Natural killer cell treated with Interleukin-12 subunit alpha and Interleukin-12 subunit beta and Interleukin-15 and Interleukin-18, amount 100 ng/mL, for 72 hours (primary cell): Measurements from ENCODE around the gene ADAM15. TPM values are rescaled to one million over a fixed set of nuclear protein-coding genes. Genes with fewer than 3 reads are reported as not detected.
A peak's percentile ranks its signal among the peaks of the same experiment; 100 is the strongest.

Experiments used
- ATAC-seq, 2 donors: fragments of 150-1000 bp; cut with Tn5 transposase in 1 of 2; sonication (Bioruptor Pico), chemical (Tn5 transposase) in 1 of 2; 2 replicates each; pipeline ENCODE4 v1.10.0; 2021
- DNase-seq: peaks from one replicate; pipeline ENCODE4 v3.0.0; 2022; ENCODE audit warnings: low spot score
- H3K27ac Mint-ChIP-seq, 2 donors: 1 replicate in 1 of 2; 2 replicates in 1 of 2; pipeline ENCODE4 v1.8.0; 2022; ENCODE audit warnings: mixed read lengths in 2 of 2, mild to moderate bottlenecking in 1 of 2, moderate library complexity in 1 of 2
- H3K27me3 Mint-ChIP-seq, 2 donors: 1 replicate in 1 of 2; 2 replicates in 1 of 2; pipeline ENCODE4 v1.8.0; 2022; ENCODE audit warnings: mixed read lengths in 2 of 2
- H3K36me3 Mint-ChIP-seq: one replicate; pipeline ENCODE4 v1.8.0; 2022; ENCODE audit warnings: mixed read lengths
- H3K4me1 Mint-ChIP-seq, 2 donors: 1 replicate in 1 of 2; 2 replicates in 1 of 2; pipeline ENCODE4 v1.8.0; 2022; ENCODE audit warnings: low read depth in 2 of 2, mixed read lengths in 2 of 2, mild to moderate bottlenecking in 1 of 2
- H3K4me3 Mint-ChIP-seq: one replicate; pipeline ENCODE4 v1.8.0; 2022; ENCODE audit warnings: mixed read lengths
- H3K9me3 Mint-ChIP-seq: 2 replicates; pipeline ENCODE4 v1.8.0; 2022; ENCODE audit warnings: mixed read lengths
- total RNA-seq, 2 donors: library from RNA; stranded (reverse); gene quantifications; one replicate each; pipeline ENCODE4 v1.2.3, GENCODE V29; 2022

Gene ADAM15
- total RNA-seq, 2 donors from 2014 or later, result 42.1 to 107 TPM

DNA sequence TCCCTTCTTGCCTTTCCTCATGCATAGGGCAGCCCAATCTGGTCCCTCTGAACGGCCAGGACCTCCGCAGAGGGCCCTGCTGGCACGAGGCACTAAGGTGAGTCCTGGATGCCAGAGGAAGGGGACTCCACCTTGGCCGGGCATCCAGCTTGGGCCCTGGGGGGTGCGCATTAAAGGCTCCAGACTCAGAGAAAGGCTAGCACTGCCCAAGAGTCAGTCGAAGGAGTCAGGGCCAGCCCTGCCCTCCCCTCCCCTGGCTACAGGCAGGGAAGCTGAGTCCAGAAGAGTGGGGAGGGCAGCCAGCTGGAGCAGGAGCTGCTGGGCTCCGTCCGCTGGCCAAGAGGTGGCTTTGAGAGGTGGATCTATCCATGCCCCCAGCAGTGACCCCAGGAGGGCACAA is 9.6 kb downstream of the ADAM15 start:
- Mint-ChIP-seq H3K27ac (no peak overlapping the region), H3K9me3 (no peaks in the 10 kb centered on the region), H3K4me1 (peaks cover 21 to 25% of the 10 kb centered on the region in 2 donors), H3K36me3 (no peaks in the 10 kb centered on the region), H3K27me3 (no peaks in the 10 kb centered on the region), H3K4me3 (no peak overlapping the region)
- DNase-seq, result no peak
- no peak for ATAC-seq

DNA sequence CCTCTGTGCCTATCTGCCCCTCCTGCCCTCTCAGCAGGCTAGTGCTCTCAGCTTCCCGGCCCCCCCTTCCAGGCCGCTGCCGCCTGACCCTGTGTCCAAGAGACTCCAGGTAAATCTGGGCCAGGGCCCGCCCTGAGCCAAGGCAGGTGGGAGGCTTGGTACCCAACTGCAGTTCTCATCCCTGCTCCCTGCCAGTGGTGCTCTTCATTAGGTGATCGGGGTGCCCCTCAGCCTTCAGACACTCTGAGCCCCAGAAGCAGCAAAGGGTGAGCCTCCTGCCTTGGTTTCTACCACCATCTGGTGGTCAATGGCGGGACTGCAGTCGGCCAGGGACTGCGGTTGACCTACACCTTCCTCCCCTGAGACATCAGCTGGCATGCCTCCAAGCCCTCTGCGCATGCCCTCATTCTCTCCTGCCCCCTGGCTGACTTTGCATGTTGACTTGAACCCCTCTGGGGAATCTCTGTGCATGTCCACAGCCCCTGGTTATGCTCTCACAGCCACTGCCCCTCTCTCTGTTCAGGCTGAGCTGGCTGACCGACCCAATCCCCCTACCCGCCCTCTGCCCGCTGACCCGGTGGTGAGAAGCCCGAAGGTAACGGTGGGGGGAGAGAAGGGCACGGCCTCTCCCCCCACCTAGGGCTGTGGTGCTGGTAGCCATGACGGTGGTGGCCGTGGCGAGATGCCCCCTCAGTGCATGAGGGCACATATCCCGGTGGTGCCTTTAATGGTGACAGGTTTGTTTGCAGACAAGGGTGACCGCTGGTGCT is 10.4 kb downstream of the ADAM15 start:
- ATAC-seq (peak; percentile 69 to 71), DNase-seq (peak; percentile 88)
- H3K9me3 Mint-ChIP-seq, result no peaks in the 10 kb centered on the region
- no peak overlapping the region for H3K4me3 Mint-ChIP-seq
- peaks cover 24 to 25% of the 10 kb centered on the region in 2 donors for H3K4me1 Mint-ChIP-seq
- no peaks in the 10 kb centered on the region for H3K27me3 Mint-ChIP-seq
- H3K27ac Mint-ChIP-seq, result no peak overlapping the region
- H3K36me3 Mint-ChIP-seq, result no peaks in the 10 kb centered on the region

DNA sequence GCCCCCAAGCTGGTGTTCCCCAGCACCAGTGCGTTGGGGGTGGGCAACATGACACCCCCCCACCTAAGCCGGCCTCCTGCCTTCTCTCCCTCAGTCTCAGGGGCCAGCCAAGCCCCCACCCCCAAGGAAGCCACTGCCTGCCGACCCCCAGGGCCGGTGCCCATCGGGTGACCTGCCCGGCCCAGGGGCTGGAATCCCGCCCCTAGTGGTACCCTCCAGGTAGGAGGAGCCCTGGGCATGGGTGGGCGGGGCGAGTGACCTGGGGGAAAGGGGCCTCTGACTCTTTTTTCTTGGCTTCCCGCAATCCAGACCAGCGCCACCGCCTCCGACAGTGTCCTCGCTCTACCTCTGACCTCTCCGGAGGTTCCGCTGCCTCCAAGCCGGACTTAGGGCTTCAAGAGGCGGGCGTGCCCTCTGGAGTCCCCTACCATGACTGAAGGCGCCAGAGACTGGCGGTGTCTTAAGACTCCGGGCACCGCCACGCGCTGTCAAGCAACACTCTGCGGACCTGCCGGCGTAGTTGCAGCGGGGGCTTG is 11.1 kb downstream of the ADAM15 start:
- Mint-ChIP-seq H3K4me1 (peaks cover 24 to 25% of the 10 kb centered on the region in 2 donors), H3K9me3 (no peaks in the 10 kb centered on the region), H3K36me3 (no peaks in the 10 kb centered on the region), H3K27ac (no peak overlapping the region), H3K27me3 (no peaks in the 10 kb centered on the region), H3K4me3 (no peak overlapping the region)
- ATAC-seq (no peak), DNase-seq (no peak)

DNA sequence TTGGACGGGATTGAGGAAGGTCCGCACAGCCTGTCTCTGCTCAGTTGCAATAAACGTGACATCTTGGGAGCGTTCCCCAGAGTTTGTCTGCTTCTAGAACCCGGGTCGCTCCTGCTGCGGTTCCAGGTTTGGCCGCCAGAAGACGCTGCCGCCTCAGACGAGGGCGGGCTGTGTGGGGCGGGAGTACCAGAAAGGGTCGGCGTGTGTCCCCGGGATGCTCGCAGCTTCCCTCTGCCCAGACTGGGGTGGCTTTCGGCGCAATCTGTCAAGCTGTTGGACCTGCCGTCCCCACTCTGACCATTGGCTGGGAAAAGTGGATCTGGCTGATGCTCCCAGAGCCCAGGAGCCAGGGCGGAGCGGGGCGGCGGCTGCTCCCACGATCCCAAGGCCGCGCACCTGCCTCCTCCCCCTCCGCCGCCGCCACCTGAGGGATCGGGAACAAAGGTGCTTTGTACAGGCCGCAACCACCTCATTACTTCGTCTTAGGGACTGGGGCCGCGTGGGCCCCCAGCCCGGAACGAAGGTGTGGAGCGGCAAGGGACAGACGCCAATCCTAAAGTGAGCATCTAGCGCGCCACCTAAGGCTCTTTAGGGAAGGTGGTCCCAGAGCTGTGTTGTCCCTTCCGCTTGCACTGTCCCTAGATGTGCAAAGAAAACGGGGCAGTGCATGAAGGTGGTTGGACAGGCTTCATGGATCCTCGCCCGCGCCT is 11.7 kb downstream of the ADAM15 start:
- DNase-seq, result no peak
- H3K36me3 Mint-ChIP-seq, result no peaks in the 10 kb centered on the region
- no peak overlapping the region for H3K27ac Mint-ChIP-seq
- H3K27me3 Mint-ChIP-seq, result no peaks in the 10 kb centered on the region
- peak overlapping the region; percentile 95 for H3K4me3 Mint-ChIP-seq
- peaks cover 24 to 25% of the 10 kb centered on the region in 2 donors for H3K4me1 Mint-ChIP-seq
- peak; percentile 43 to 62 for ATAC-seq
- H3K9me3 Mint-ChIP-seq, result no peaks in the 10 kb centered on the region

DNA sequence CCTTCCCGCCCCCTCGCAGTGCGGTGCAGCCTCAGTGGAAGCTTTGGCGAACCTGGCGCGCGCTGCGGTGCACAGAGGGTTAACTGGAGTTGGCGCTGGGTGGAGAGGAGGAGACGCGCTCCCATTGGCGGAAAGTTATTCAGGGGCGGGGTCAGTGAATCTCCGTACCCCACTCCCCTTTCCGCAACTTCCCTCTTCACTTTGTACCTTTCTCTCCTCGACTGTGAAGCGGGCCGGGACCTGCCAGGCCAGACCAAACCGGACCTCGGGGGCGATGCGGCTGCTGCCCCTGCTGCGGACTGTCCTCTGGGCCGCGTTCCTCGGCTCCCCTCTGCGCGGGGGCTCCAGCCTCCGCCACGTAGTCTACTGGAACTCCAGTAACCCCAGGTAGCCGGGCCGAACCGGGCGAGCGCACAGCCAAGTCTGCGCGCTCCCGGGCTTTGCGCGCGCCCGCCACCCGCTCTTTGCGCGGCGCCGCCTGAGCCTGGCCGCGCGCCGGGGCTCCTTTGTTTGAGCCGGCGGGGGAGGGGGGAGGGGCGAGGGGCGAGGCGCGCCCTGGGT is 12.5 kb downstream of the ADAM15 start, which contains the start of gene EFNA4:
TSS of gene EFNA4 (plus strand) at position 191 of the 561 bp plus-strand sequence. CDS start at position 275, 84 bp downstream.
- Mint-ChIP-seq H3K36me3 (no peaks in the 10 kb centered on the region), H3K27me3 (no peaks in the 10 kb centered on the region), H3K4me3 (peak within 1 kb of the TSS; percentile 95), H3K9me3 (no peaks in the 10 kb centered on the region), H3K27ac (peak within 1 kb of the TSS in 1 of 2 donors; percentile 49), H3K4me1 (peaks cover 25 to 26% of the 10 kb centered on the region in 2 donors)
- DNase-seq, result peak; percentile 85
- ATAC-seq, result peak; percentile 91 to 93

DNA sequence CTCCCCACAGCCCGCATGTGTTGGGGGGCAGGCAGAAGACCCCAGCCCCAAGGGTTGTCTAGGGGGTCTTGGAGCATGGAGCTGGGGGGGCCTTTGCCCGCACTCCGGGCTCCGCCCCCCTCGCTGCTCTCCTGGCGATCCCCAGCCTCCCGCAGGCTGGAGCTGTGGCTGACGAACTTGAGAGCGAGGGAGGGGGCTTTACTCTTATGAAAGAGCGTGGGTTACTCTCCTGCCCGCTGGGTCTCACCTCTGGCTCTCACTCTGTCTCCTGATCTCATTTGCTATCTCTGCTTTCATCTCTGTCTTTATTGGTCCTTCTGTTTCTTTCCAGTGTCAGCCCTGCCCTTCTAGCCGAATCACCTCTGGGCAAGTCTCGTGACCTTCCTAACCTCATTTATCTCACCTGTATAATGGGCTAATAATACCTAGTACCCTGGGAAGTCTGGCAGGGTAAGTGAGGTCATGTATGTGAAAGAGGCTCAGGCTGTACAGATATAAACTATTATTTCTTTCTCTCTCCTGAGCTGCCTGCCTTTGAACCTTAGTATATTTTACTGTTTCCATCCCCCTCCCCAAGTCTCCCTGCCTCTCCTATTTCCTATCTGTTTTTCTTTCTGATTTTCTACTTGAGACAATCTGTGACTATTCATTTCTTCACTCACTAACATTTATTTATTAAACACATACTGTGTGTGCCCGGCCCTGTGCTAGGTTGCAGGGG is 13.2 kb downstream of the ADAM15 start:
- ATAC-seq, result peak; percentile 2 to 22

DNA sequence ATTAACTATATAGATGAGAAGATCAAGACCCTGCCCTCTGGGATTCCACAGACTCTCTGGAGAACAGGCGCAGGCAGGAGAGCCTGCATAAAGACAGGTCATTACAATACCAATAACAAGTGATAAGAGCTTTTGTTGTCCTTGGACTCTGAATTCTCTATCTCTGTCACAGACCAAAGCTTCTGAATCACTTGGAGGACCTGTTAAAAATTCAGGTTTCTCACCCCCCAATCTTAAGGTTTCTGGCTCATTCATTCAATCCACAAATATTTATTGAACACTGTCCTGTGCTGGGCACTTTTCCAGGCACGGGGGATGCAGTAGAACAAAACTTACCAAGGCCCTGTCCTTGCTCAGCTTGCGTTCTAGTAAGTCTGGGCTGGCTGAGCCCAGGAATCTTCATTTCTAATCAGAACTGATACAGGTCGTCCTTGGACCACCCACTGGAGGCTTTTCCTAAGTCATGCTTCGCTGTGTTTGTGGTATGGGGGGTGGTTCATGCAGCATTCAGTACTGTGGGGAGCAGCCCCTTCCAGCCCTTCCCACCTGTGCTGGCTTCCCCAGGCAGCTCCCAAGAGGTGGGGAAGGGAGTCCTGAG is 13.8 kb downstream of the ADAM15 start:
- peak overlapping the region; percentile 91 for H3K4me3 Mint-ChIP-seq
- H3K36me3 Mint-ChIP-seq, result no peaks in the 10 kb centered on the region
- ATAC-seq (no peak), DNase-seq (no peak)
- H3K4me1 Mint-ChIP-seq, result peaks cover 25 to 29% of the 10 kb centered on the region in 2 donors
- no peaks in the 10 kb centered on the region for H3K9me3 Mint-ChIP-seq
- H3K27ac Mint-ChIP-seq, result peak overlapping the region in 1 of 2 donors; percentile 49
- no peaks in the 10 kb centered on the region for H3K27me3 Mint-ChIP-seq

More for the DNA sequence above, 13.2 kb downstream of the ADAM15 start:
- H3K36me3 Mint-ChIP-seq, result no peaks in the 10 kb centered on the region
- H3K4me1 Mint-ChIP-seq, result peaks cover 25 to 26% of the 10 kb centered on the region in 2 donors
- no peaks in the 10 kb centered on the region for H3K9me3 Mint-ChIP-seq
- peak overlapping the region in 1 of 2 donors; percentile 49 for H3K27ac Mint-ChIP-seq
- H3K27me3 Mint-ChIP-seq, result no peaks in the 10 kb centered on the region
- peak overlapping the region; percentile 91 for H3K4me3 Mint-ChIP-seq
- no peak for DNase-seq

DNA sequence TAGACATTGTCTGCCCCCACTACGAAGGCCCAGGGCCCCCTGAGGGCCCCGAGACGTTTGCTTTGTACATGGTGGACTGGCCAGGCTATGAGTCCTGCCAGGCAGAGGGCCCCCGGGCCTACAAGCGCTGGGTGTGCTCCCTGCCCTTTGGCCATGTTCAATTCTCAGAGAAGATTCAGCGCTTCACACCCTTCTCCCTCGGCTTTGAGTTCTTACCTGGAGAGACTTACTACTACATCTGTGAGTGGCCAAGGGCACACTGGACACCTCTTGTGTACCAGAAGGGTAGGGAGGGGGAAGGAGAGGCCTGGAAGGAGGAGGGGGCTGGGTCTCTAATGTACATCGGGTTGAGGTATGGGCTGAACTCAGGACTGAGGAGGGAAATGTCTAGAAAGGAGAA is 15.7 kb downstream of the ADAM15 start:
- DNase-seq, result no peak
- H3K4me3 Mint-ChIP-seq, result no peak overlapping the region
- H3K9me3 Mint-ChIP-seq, result no peaks in the 10 kb centered on the region
- H3K4me1 Mint-ChIP-seq, result peaks cover 23 to 31% of the 10 kb centered on the region in 2 donors
- no peaks in the 10 kb centered on the region for H3K27me3 Mint-ChIP-seq
- H3K27ac Mint-ChIP-seq, result no peak overlapping the region
- ATAC-seq, result no peak
- H3K36me3 Mint-ChIP-seq, result no peaks in the 10 kb centered on the region

DNA sequence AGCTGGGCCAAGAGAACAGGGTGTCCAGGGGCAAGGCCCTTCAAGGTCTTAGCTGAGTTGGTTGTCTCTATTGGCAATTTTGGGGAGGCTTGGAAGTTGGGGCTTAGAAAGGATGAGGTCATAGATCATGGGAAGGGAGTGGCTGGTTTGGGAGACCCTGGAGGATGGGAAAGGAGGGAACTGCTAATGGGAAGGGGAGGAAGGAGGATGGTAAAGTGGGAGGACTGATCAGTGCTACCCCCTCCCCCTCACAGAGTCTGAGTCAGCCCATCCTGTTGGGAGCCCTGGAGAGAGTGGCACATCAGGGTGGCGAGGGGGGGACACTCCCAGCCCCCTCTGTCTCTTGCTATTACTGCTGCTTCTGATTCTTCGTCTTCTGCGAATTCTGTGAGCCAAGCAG is 17.5 kb downstream of the ADAM15 start:
- DNase-seq (no peak), ATAC-seq (no peak)
- H3K27me3 Mint-ChIP-seq, result no peaks in the 10 kb centered on the region
- peak overlapping the region; percentile 27 for H3K4me3 Mint-ChIP-seq
- H3K4me1 Mint-ChIP-seq, result peaks cover 15 to 23% of the 10 kb centered on the region in 2 donors
- H3K9me3 Mint-ChIP-seq, result no peaks in the 10 kb centered on the region
- H3K27ac Mint-ChIP-seq, result no peak overlapping the region
- no peaks in the 10 kb centered on the region for H3K36me3 Mint-ChIP-seq

DNA sequence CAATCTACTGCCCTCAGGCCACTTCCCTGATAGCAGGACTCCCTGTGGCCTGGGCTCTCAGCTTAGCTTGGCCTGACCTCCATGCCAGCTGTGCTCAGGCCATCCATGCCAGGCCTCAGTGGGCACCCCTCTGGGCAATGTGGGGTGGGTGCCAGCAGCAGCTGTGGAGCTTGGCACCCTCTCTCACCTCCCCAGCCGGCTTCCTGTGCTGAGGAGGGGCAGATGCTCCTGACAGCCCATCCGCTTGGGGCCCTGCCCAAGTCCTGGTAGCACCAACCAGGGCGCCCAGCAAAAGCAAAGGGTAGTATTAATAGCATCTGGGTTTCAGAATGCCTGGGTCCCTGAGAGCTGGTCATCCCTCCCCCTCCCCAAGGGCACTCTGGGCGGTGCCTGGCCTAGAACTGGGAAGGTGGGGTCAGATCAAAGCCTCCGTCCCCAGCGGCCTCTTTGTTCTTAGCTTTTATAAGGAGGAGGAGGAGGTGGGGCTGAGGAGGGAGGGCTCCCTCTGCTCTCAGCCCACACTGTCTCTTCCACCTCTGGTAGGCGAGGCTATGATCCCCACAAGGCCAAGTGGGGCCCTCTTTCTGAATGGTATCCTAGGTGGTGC is 18.5 kb downstream of the ADAM15 start:
- Mint-ChIP-seq H3K27ac (no peak overlapping the region), H3K4me1 (peaks cover 8 to 19% of the 10 kb centered on the region in 2 donors)
- ATAC-seq, result no peak

DNA sequence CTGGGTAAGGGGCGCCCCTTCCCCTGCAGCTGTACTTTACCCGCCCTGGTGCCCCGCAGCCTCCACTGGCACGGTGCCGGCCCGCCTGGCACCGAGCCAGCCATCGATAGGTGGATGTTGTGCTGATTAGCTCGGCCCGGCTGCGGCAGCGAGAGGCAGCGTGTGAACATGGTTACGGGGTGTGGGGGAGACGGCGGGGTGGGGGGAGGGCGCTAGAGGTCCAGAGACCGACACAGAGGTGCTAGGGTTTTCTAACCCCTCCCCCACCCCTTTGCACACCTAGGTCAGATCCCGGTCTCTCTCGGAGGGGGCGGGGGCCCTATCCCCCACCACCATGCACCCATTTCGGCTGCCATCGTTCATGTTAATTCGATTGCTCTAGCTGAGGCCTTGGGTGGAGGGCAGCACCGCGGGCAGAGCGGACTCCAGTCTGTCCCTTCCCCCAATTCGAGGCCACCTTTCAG is 19.1 kb downstream of the ADAM15 start:
- Mint-ChIP-seq H3K4me1 (peaks cover 6 to 18% of the 10 kb centered on the region in 2 donors), H3K36me3 (no peaks in the 10 kb centered on the region), H3K27me3 (no peaks in the 10 kb centered on the region), H3K27ac (no peak overlapping the region), H3K4me3 (peak overlapping the region; percentile 45), H3K9me3 (no peaks in the 10 kb centered on the region)
- ATAC-seq (no peak), DNase-seq (no peak)

More for the DNA sequence above, 18.5 kb downstream of the ADAM15 start:
- H3K27me3 Mint-ChIP-seq, result no peaks in the 10 kb centered on the region
- no peaks in the 10 kb centered on the region for H3K36me3 Mint-ChIP-seq
- no peaks in the 10 kb centered on the region for H3K9me3 Mint-ChIP-seq
- DNase-seq, result no peak
- no peak overlapping the region for H3K4me3 Mint-ChIP-seq

DNA sequence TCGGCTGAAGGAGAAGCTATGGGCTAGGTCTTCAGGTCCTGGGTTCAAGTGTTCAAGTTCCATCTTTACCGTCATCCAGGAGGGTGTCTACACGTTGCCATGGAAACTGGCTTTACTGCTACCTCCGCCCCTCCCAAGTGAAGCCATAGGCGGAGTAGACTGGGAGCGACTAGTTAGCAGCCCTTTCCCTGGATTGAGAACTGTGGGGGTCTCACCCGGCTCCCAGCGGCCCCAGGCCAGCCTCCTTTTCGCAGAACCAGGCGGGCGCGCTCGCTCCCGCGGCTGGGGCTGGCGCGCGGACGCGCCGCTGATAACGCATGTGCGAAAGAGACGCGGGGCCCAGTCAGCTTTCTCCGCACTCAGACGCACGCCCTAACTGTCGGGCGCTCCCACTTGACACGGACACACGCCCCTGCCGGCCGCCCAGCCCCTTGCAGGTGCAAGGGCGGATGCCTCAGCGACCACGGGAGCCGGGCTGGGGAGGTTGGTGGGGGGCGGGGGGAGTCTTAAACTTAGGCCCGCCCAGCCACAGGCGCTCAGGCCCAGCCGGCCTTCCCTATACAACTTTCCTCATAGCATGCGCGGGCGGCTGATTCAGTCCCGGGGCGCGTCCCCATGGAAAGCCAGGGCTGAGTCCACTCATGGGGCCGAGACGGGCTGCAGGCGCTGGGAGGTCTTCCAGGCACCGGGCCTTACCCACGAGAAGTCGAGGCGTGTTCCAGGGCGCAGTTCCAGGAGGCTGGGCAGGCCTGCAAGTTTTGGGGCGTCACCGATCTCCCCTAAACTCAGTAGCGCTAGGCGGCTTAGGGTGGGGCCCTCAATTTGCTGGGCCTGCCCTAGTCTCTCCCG is 19.8 kb downstream of the ADAM15 start:
- Mint-ChIP-seq H3K9me3 (no peaks in the 10 kb centered on the region), H3K4me3 (peak overlapping the region; percentile 45), H3K27me3 (no peaks in the 10 kb centered on the region), H3K27ac (no peak overlapping the region), H3K36me3 (no peaks in the 10 kb centered on the region), H3K4me1 (peaks cover 6 to 18% of the 10 kb centered on the region in 2 donors)
- peak; percentile 84 to 91 for ATAC-seq
- peak; percentile 74 for DNase-seq
